ENCODE results near the gene A2ML1. TPM values are rescaled to one million over a fixed set of nuclear protein-coding genes. Genes with fewer than 3 reads are reported as not detected.

Gene A2ML1
- total RNA-seq, 1 donor from 2014 or later: 3.8 TPM

GRCh38 chr12:8840938-8841633 lies 18.7 kb downstream of the A2ML1 start:
- TF ChIP-seq CTCF (conservative IDR thresholded peaks at IDR 0.05): no peak
- Mint-ChIP-seq H3K9me3 (no peaks in the 10 kb centered on the region), H3K27ac (no peak overlapping the region), H3K4me1 (ENCODE audit: unreplicated experiment) (no peaks in the 10 kb centered on the region), H3K4me3 (no peak overlapping the region), H3K27me3 (peaks cover 4% of the 10 kb centered on the region), H3K36me3 (peaks cover 6% of the 10 kb centered on the region)
- no peak for DNase-seq (ENCODE audit: extremely low spot score, unreplicated experiment)

- Mint-ChIP-seq H3K4me1 (ENCODE audit: unreplicated experiment) (no peaks in the 10 kb centered on the region), H3K27me3 (peaks cover 4% of the 10 kb centered on the region), H3K9me3 (no peaks in the 10 kb centered on the region), H3K4me3 (no peak overlapping the region), H3K36me3 (peaks cover 8% of the 10 kb centered on the region), H3K27ac (no peak overlapping the region)
- DNase-seq (ENCODE audit: extremely low spot score, unreplicated experiment): no peak
- no peak for TF ChIP-seq CTCF (conservative IDR thresholded peaks at IDR 0.05)
These were observed 19.4 kb downstream of the A2ML1 start for GRCh38 chr12:8841778-8842177.

- Mint-ChIP-seq H3K4me1 (ENCODE audit: unreplicated experiment) (no peaks in the 10 kb centered on the region), H3K4me3 (no peak overlapping the region), H3K36me3 (peaks cover 8% of the 10 kb centered on the region), H3K27ac (no peak overlapping the region), H3K9me3 (no peaks in the 10 kb centered on the region), H3K27me3 (peaks cover 4% of the 10 kb centered on the region)
- no peak for TF ChIP-seq CTCF (conservative IDR thresholded peaks at IDR 0.05)
- DNase-seq (ENCODE audit: extremely low spot score, unreplicated experiment): no peak
These were observed 22.2 kb downstream of the A2ML1 start for GRCh38 chr12:8844665-8845064.

- Mint-ChIP-seq H3K27me3 (peaks cover 4% of the 10 kb centered on the region), H3K9me3 (no peaks in the 10 kb centered on the region), H3K4me3 (no peak overlapping the region), H3K4me1 (ENCODE audit: unreplicated experiment) (no peaks in the 10 kb centered on the region), H3K36me3 (peaks cover 13% of the 10 kb centered on the region), H3K27ac (no peak overlapping the region)
- no peak for DNase-seq (ENCODE audit: extremely low spot score, unreplicated experiment)
- no peak for TF ChIP-seq CTCF (conservative IDR thresholded peaks at IDR 0.05)
These were observed 23.9 kb downstream of the A2ML1 start for GRCh38 chr12:8846305-8846704.

GRCh38 chr12:8847435-8847834 lies 25.0 kb downstream of the A2ML1 start:
- H3K27ac Mint-ChIP-seq: no peak overlapping the region
- H3K36me3 Mint-ChIP-seq: peaks cover 15% of the 10 kb centered on the region
- H3K4me3 Mint-ChIP-seq: no peak overlapping the region
- H3K9me3 Mint-ChIP-seq: no peaks in the 10 kb centered on the region
- no peaks in the 10 kb centered on the region for H3K27me3 Mint-ChIP-seq
- no peak for TF ChIP-seq CTCF (conservative IDR thresholded peaks at IDR 0.05)
- no peak for DNase-seq (ENCODE audit: extremely low spot score, unreplicated experiment)
- no peaks in the 10 kb centered on the region for H3K4me1 Mint-ChIP-seq (ENCODE audit: unreplicated experiment)

All from type B pancreatic cell (in vitro differentiated cells).